HepG2 (cell line): ENCODE data around the gene KCNAB1. TPM values are rescaled to one million over a fixed set of nuclear protein-coding genes. Genes with fewer than 3 reads are reported as not detected.

ENCODE experiments used
- ATAC-seq: fragments of 200-7000 bp; cut with Tn5 transposase; 3 replicates; pipeline ENCODE4 v1.9.1; 2020; ENCODE audit warnings: mild to moderate bottlenecking, moderate library complexity
- BruUV-seq: library from RNA; stranded (reverse); fragments of 400-500 nt; replicated peaks from 2 replicates; lab custom pipeline; 2021; lab: Mats Ljungman, UMichigan
- CTCF ChIA-PET: fragments of 300-600 bp; formaldehyde crosslinking; extraction: SDS; loops from one replicate; lab custom pipeline; 2021; ENCODE audit warnings: low total read pairs, inconsistent platforms, low intra/inter-chr PET ratio; lab: Yijun Ruan, JAX
- POLR2A ChIA-PET: fragments of 350-600 bp; sonication (Branson Sonifier 250); formaldehyde crosslinking; loops from one replicate; lab custom pipeline; 2020; ENCODE audit warnings: antibody characterized with exemption, inconsistent platforms; lab: Yijun Ruan, JAX
- DNase-seq: peaks from one replicate; pipeline ENCODE4 v3.0.0-alpha.2; 2015; ENCODE audit warnings: low spot score
- FAIRE-seq: peaks from 3 replicates; lab custom pipeline; 2011; peaks lifted over from hg19 to GRCh38; lab: Jason Lieb, UNC
- H2AFZ ChIP-seq: one replicate; pipeline ENCODE4 v1.6.1; 2011; ENCODE audit warnings: low read length, inconsistent platforms
- H3K27ac ChIP-seq: fragments of 300-600 bp; 3 replicates; pipeline ENCODE4 v1.8.0; 2011; ENCODE audit warnings: mixed run types, mild to moderate bottlenecking, mixed read lengths, low read length, inconsistent platforms; ENCODE audit not compliant: insufficient read depth; ENCODE audit errors: extremely low read length
- H3K27me3 ChIP-seq, 2 experiments: fragments of 200-600 bp in 1 of 2; 2 replicates in 1 of 2; 3 replicates in 1 of 2; pipeline versions ENCODE4 v1.6.0 to v1.8.0; 2011; ENCODE audit warnings: low read length in 2 of 2, mild to moderate bottlenecking in 2 of 2, moderate library complexity in 2 of 2, inconsistent platforms in 1 of 2; ENCODE audit not compliant: insufficient read depth in 2 of 2, control insufficient read depth in 1 of 2
- H3K36me3 ChIP-seq, 2 experiments: fragments of 200-600 bp in 1 of 2; replicated peaks in 1 of 2; 2 replicates in 1 of 2; 3 replicates in 1 of 2; pipeline versions ENCODE4 v1.5.1 to v1.8.0; 2011; ENCODE audit warnings: low read length in 2 of 2, inconsistent platforms in 1 of 2; ENCODE audit not compliant: insufficient read depth in 2 of 2, control insufficient read depth in 1 of 2
- H3K4me1 ChIP-seq: 2 replicates; pipeline ENCODE4 v1.5.1; 2012; ENCODE audit warnings: low read length, inconsistent platforms; ENCODE audit not compliant: insufficient read depth
- H3K4me2 ChIP-seq: 2 replicates; pipeline ENCODE4 v1.6.0; 2011; ENCODE audit warnings: low read depth, low read length, inconsistent platforms
- H3K4me3 ChIP-seq, 3 experiments: fragments of 200-600 bp in 1 of 3; sonication (generic), shearing (Covaris generic) in 1 of 3; replicated peaks in 1 of 3; 2 replicates each; pipeline ENCODE4 v1.5.1; 2011 to 2016; ENCODE audit warnings: low read length in 3 of 3, inconsistent platforms in 2 of 3, low read depth in 2 of 3, mild to moderate bottlenecking in 2 of 3, control low read depth in 1 of 3, mixed read lengths in 1 of 3; ENCODE audit not compliant: insufficient read depth in 1 of 3
- H3K79me2 ChIP-seq: one replicate; pipeline ENCODE4 v1.6.1; 2011; ENCODE audit warnings: low read length, inconsistent platforms; ENCODE audit not compliant: insufficient read depth
- H3K9ac ChIP-seq: 2 replicates; pipeline ENCODE4 v1.6.0; 2011; ENCODE audit warnings: mild to moderate bottlenecking, low read depth, low read length, inconsistent platforms; ENCODE audit not compliant: insufficient read depth
- H3K9me3 ChIP-seq: 2 replicates; pipeline ENCODE4 v1.5.1; 2012; ENCODE audit warnings: mild to moderate bottlenecking, low read length
- H4K20me1 ChIP-seq: 2 replicates; pipeline ENCODE4 v1.6.0; 2011; ENCODE audit warnings: inconsistent platforms, mild to moderate bottlenecking, low read length, moderate library complexity; ENCODE audit not compliant: insufficient read depth
- AHDC1 ChIP-seq: sonication (generic); formaldehyde crosslinking; IDR thresholded peaks from 2 replicates; pipeline ENCODE4 v1.5.1; 2020; ENCODE audit warnings: mild to moderate bottlenecking, missing genetic modification reagents, borderline replicate concordance
- CENPX ChIP-seq: sonication (generic); formaldehyde crosslinking; IDR thresholded peaks from 2 replicates; pipeline ENCODE4 v1.9.0; 2021; ENCODE audit warnings: mild to moderate bottlenecking, missing genetic modification reagents, moderate library complexity
- CTCF ChIP-seq: sonication (generic); formaldehyde crosslinking; IDR thresholded peaks from 2 replicates; pipeline ENCODE4 v1.5.0; 2020; ENCODE audit warnings: mild to moderate bottlenecking, missing genetic modification reagents, moderate library complexity
- FOSL2 ChIP-seq: sonication (generic); formaldehyde crosslinking; IDR thresholded peaks from 2 replicates; pipeline ENCODE4 v1.4.0; 2020; ENCODE audit warnings: missing genetic modification reagents
- GABPB1 ChIP-seq: IDR thresholded peaks from 2 replicates; pipeline ENCODE4 v1.6.1; 2016; ENCODE audit warnings: mild to moderate bottlenecking, missing genetic modification reagents, moderate library complexity, missing compliant biosample characterization
- HMGA1 ChIP-seq: sonication (generic); formaldehyde crosslinking; conservative IDR thresholded peaks from 2 replicates; pipeline ENCODE4 v1.4.0; 2020; ENCODE audit warnings: missing genetic modification reagents
- SMAD3 ChIP-seq: sonication (generic); formaldehyde crosslinking; IDR thresholded peaks from 2 replicates; pipeline ENCODE4 v1.4.0; 2020; ENCODE audit warnings: missing genetic modification reagents
- SMC3 ChIP-seq: IDR thresholded peaks from 2 replicates; pipeline ENCODE4 v1.6.1; 2011; ENCODE audit warnings: low read length, improper control_type of control experiment
- STAG1 ChIP-seq: sonication (generic); formaldehyde crosslinking; IDR thresholded peaks from 2 replicates; pipeline ENCODE4 v1.4.0; 2020; ENCODE audit warnings: missing genetic modification reagents
- TBX3 ChIP-seq: fragments of 450-650 bp; IDR thresholded peaks from 2 replicates; pipeline ENCODE4 v1.6.1; 2017; ENCODE audit warnings: antibody characterized with exemption, mild to moderate bottlenecking, inconsistent platforms, borderline replicate concordance
- WIZ ChIP-seq: sonication (generic); formaldehyde crosslinking; IDR thresholded peaks from 2 replicates; pipeline ENCODE4 v1.5.1; 2020; ENCODE audit warnings: mild to moderate bottlenecking, missing genetic modification reagents
- XRCC5 ChIP-seq: fragments of 200-400 bp; formaldehyde crosslinking; optimal IDR thresholded peaks from 2 replicates; pipeline ENCODE3; 2017; ENCODE audit warnings: mild to moderate bottlenecking, low read length
- ZFP41 ChIP-seq: sonication (generic); formaldehyde crosslinking; IDR thresholded peaks from 2 replicates; pipeline ENCODE4 v1.4.0; 2020; ENCODE audit warnings: mild to moderate bottlenecking, missing genetic modification reagents, borderline replicate concordance
- ZNF678 ChIP-seq: sonication (generic); formaldehyde crosslinking; IDR thresholded peaks from 2 replicates; pipeline ENCODE4 v1.4.0; 2020; ENCODE audit warnings: mild to moderate bottlenecking, missing genetic modification reagents
- WGBS: methylation state at CpG from one replicate; pipeline ENCODE4 v1.1.6; 2017; ENCODE audit warnings: low lambda C conversion rate; 5-methylcytosine and 5-hydroxymethylcytosine counted together
- in situ Hi-C: cut with HindIII; loops from 2 replicates; pipeline ENCODE4 v1.10.0; 2017; ENCODE audit warnings: low pct_unique_long_range_greater_than_20kb; ENCODE audit not compliant: extremely low pct_ligation_motif_present
- intact Hi-C: fragments of 100-400 bp; cut with micrococcal nuclease; formaldehyde crosslinking; loops from one replicate; pipeline ENCODE4 v1.10.0; 2022; ENCODE audit not compliant: unreplicated experiment
- polyA plus RNA-seq, 8 experiments: library from polyadenylated mRNA; depleted of rRNA in 3 of 8; stranded (reverse) in 7 of 8; unstranded in 1 of 8; fragments of >200 nt; fragmentation: Illumina TruSeq in 4 of 8; extraction: Trizol in 4 of 8; gene quantifications; 2 replicates each; pipeline versions ENCODE4 v1.2.1 to v1.2.3, GENCODE V29; 2011 to 2016; ENCODE audit warnings: low read depth in 4 of 8, missing spikeins in 1 of 8, mixed read lengths in 1 of 8; ENCODE audit not compliant: insufficient read depth in 1 of 8
- total RNA-seq, 5 experiments: library from RNA; depleted of rRNA; stranded (reverse); fragments of >200 nt; fragmentation: Illumina TruSeq; extraction: Trizol; gene quantifications; 2 replicates each; pipeline ENCODE4 v1.2.3, GENCODE V29; 2016; ENCODE audit warnings: low read depth in 1 of 5

Gene KCNAB1
- total and polyA plus RNA-seq, 2 of the 13 experiments (the other 11 are each of a cell fraction or from before 2014, with no cell fraction given) = not detected

GRCh38 chr3:156150434-156151066, 30.2 kb downstream of the KCNAB1 start (continued):
- TF ChIP-seq ZNF678 (CRISPR knock-in tag) = no peak
- no peak for TF ChIP-seq HMGA1 (CRISPR knock-in tag)
- no peak for TF ChIP-seq TBX3
- TF ChIP-seq SMAD3 (CRISPR knock-in tag) = 0 out of 2 replicates have a peak, but pooled peaks have one; percentile 28
- TF ChIP-seq, all 625 proteins: peak for 7

- in situ Hi-C loops = loop anchor here (5.0 to 25.0 kb wide), 3 partner anchors 225 to 983 kb away; no protein-coding TSS in a partner anchor
- POLR2A ChIA-PET = no interaction called here
- peak; percentile 28 for TF ChIP-seq XRCC5
- TF ChIP-seq WIZ = no peak
- TF ChIP-seq AHDC1 (CRISPR knock-in tag) = no peak
- TF ChIP-seq ZFP41 = no peak
- peak; percentile 72 for TF ChIP-seq SMC3
- peak; percentile 85 for TF ChIP-seq CTCF (CRISPR knock-in tag)
- TF ChIP-seq GABPB1 (CRISPR knock-in tag) = peak; percentile 16; the same call in 1 of the 2 replicates
- TF ChIP-seq FOSL2 (CRISPR knock-in tag) = 0 out of 2 replicates have a peak, but pooled peaks have one; percentile 29
- peak; percentile 89 for TF ChIP-seq STAG1 (CRISPR knock-in tag)
- TF ChIP-seq CENPX = no peak
Measured at GRCh38 chr3:156151824-156152428, 31.5 kb downstream of the KCNAB1 start.

More at GRCh38 chr3:156151824-156152428, 31.5 kb downstream of the KCNAB1 start:
- intact Hi-C loops = loop anchor here (2.0 to 10.0 kb wide), 5 partner anchors 297 to 985 kb away; partner anchors contain the start of gene TIPARP
- Histone ChIP-seq H4K20me1 (no peaks in the 10 kb centered on the region), H3K27ac (no peak overlapping the region), H3K9me3 (no peaks in the 10 kb centered on the region), H3K79me2 (no peaks in the 10 kb centered on the region), H3K27me3 (no peaks in the 10 kb centered on the region), H3K4me1 (no peaks in the 10 kb centered on the region), H3K9ac (no peak overlapping the region), H3K36me3 (no peaks in the 10 kb centered on the region), H3K4me3 (no peak overlapping the region), H2AFZ (no peak overlapping the region), H3K4me2 (no peak overlapping the region)
- DNase-seq = peak; percentile 35
- no TSS peak for BruUV-seq
- CTCF ChIA-PET = interaction anchor here (0.7 to 3.9 kb wide), 6 partner anchors 156 to 1050 kb away, joined by 3 to 33 read pairs (median 4); no protein-coding TSS in a partner anchor
- peak; percentile 93 for ATAC-seq
- 16% methylated on average over 10 of the region's 10 CpGs for WGBS
- FAIRE-seq = no peak
